PC-9 (cell line): ENCODE data around the gene SLC6A20.

Experiments used
- EZH2 ChIP-seq: fragments of 200-600 bp; sonication (generic); IDR thresholded peaks from 2 replicates; pipeline ENCODE4 v1.8.0; 2017; ENCODE audit warnings: antibody characterized with exemption, low read depth
- TF ChIP-seq, protein P1 (sequence below): fragments of 200-600 bp; sonication (generic); conservative IDR thresholded peaks from 2 replicates; pipeline ENCODE4 v1.6.1; 2017; ENCODE audit warnings: mixed run types, antibody characterized with exemption, mild to moderate bottlenecking, moderate library complexity

- TF ChIP-seq, protein P1, sequence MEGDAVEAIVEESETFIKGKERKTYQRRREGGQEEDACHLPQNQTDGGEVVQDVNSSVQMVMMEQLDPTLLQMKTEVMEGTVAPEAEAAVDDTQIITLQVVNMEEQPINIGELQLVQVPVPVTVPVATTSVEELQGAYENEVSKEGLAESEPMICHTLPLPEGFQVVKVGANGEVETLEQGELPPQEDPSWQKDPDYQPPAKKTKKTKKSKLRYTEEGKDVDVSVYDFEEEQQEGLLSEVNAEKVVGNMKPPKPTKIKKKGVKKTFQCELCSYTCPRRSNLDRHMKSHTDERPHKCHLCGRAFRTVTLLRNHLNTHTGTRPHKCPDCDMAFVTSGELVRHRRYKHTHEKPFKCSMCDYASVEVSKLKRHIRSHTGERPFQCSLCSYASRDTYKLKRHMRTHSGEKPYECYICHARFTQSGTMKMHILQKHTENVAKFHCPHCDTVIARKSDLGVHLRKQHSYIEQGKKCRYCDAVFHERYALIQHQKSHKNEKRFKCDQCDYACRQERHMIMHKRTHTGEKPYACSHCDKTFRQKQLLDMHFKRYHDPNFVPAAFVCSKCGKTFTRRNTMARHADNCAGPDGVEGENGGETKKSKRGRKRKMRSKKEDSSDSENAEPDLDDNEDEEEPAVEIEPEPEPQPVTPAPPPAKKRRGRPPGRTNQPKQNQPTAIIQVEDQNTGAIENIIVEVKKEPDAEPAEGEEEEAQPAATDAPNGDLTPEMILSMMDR = no peak
- no peak for TF ChIP-seq EZH2
Observed at GRCh38 chr3:45763303-45763675, 33.0 kb downstream of the SLC6A20 start.
